Neural crest cell (in vitro differentiated cells): Measurements from ENCODE around the gene WNK3. TPM values are rescaled to one million over a fixed set of nuclear protein-coding genes. Genes with fewer than 3 reads are reported as not detected.

Experiments used
- DNase-seq: peaks from one replicate; pipeline ENCODE4 v3.0.0; 2021; ENCODE audit warnings: low read depth, mixed read lengths, low spot score
- H3K27ac Mint-ChIP-seq: one replicate; pipeline ENCODE4 v1.8.0; 2021; ENCODE audit warnings: mild to moderate bottlenecking, mixed read lengths; ENCODE audit not compliant: unreplicated experiment
- H3K27me3 Mint-ChIP-seq: 2 replicates; pipeline ENCODE4 v1.8.0; 2021; ENCODE audit warnings: low read depth, mild to moderate bottlenecking, mixed read lengths
- H3K36me3 Mint-ChIP-seq: 2 replicates; pipeline ENCODE4 v1.8.0; 2021; ENCODE audit warnings: low read depth, mild to moderate bottlenecking, mixed read lengths
- H3K4me1 Mint-ChIP-seq: 2 replicates; pipeline ENCODE4 v1.8.0; 2021; ENCODE audit warnings: mixed read lengths
- H3K4me3 Mint-ChIP-seq: one replicate; pipeline ENCODE4 v1.8.0; 2021; ENCODE audit warnings: mild to moderate bottlenecking, mixed read lengths
- H3K9me3 Mint-ChIP-seq: 2 replicates; pipeline ENCODE4 v1.8.0; 2021; ENCODE audit warnings: mixed read lengths
- total RNA-seq: library from RNA; stranded (reverse); gene quantifications from 2 replicates; pipeline ENCODE4 v1.2.1, GENCODE V29; 2021
- TF ChIP-seq, protein P1 (sequence below): fragments of 200-600 bp; sonication (generic); conservative IDR thresholded peaks from 2 replicates; pipeline ENCODE4 v1.5.0; 2021; ENCODE audit warnings: antibody characterized with exemption, mild to moderate bottlenecking

Gene WNK3
- total RNA-seq, 1 donor from 2014 or later = 29.3 TPM

GRCh38 chrX:54182194-54182863, 175.5 kb downstream of the WNK3 start:
- H3K27ac Mint-ChIP-seq = peak overlapping the region; percentile 47
- peaks cover 46% of the 10 kb centered on the region for H3K4me1 Mint-ChIP-seq
- DNase-seq = peak; percentile 15
- H3K9me3 Mint-ChIP-seq = peaks cover 4% of the 10 kb centered on the region
- H3K4me3 Mint-ChIP-seq = peak overlapping the region; percentile 87
- H3K27me3 Mint-ChIP-seq = no peaks in the 10 kb centered on the region
- TF ChIP-seq, protein P1, sequence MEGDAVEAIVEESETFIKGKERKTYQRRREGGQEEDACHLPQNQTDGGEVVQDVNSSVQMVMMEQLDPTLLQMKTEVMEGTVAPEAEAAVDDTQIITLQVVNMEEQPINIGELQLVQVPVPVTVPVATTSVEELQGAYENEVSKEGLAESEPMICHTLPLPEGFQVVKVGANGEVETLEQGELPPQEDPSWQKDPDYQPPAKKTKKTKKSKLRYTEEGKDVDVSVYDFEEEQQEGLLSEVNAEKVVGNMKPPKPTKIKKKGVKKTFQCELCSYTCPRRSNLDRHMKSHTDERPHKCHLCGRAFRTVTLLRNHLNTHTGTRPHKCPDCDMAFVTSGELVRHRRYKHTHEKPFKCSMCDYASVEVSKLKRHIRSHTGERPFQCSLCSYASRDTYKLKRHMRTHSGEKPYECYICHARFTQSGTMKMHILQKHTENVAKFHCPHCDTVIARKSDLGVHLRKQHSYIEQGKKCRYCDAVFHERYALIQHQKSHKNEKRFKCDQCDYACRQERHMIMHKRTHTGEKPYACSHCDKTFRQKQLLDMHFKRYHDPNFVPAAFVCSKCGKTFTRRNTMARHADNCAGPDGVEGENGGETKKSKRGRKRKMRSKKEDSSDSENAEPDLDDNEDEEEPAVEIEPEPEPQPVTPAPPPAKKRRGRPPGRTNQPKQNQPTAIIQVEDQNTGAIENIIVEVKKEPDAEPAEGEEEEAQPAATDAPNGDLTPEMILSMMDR = no peak
- peaks cover 8% of the 10 kb centered on the region for H3K36me3 Mint-ChIP-seq

DNA sequence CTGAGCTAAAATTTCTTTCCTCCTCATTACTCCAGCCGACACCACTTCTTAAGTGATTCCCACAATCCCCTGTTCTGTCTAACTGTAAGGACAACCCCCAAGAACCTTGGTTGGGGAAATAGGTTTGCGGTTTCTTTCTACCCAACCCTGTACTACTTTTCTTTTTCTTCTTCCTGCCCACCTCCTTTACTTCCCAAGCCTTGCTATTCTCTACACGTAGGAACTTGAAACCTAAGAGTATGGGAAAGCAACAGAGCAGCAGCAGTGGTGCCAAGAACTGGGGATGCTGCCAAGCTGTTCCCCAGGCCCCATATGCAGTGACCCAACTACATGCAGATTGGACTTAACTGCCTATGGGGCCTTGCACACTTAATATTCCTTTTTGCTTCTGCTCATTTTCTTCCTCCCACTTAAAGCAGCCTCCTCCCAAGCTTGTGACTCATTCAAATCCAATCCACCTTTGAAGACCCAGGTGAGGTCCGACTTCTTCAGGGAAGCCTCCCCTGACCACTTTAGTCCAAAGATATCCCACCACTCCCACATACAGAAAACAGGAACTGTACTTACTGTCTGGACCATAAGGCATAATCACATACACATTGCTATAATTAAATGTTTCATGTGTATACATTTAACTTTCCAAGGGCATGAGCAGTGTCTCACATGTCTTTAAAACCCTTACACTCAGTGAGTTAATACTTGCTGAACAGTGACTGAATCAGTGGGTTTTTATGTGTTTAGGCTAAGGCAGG, 176.5 kb downstream of the WNK3 start:
- Mint-ChIP-seq H3K27me3 (no peaks in the 10 kb centered on the region), H3K27ac (no peak overlapping the region), H3K36me3 (peaks cover 12% of the 10 kb centered on the region), H3K4me1 (peaks cover 52% of the 10 kb centered on the region), H3K4me3 (peak overlapping the region; percentile 87), H3K9me3 (peaks cover 4% of the 10 kb centered on the region)
- TF ChIP-seq, protein P1 = no peak
- DNase-seq = no peak

GRCh38 chrX:54180403-54180802, 177.4 kb downstream of the WNK3 start:
- no peak for DNase-seq
- TF ChIP-seq, protein P1 = no peak
- Mint-ChIP-seq H3K36me3 (peaks cover 12% of the 10 kb centered on the region), H3K4me1 (peaks cover 52% of the 10 kb centered on the region), H3K4me3 (peak overlapping the region; percentile 87), H3K27ac (no peak overlapping the region), H3K27me3 (no peaks in the 10 kb centered on the region), H3K9me3 (peaks cover 4% of the 10 kb centered on the region)

- peaks cover 4% of the 10 kb centered on the region for H3K9me3 Mint-ChIP-seq
- no peak overlapping the region for H3K27ac Mint-ChIP-seq
- H3K4me3 Mint-ChIP-seq = peak overlapping the region; percentile 12
- DNase-seq = no peak
- peaks cover 48% of the 10 kb centered on the region for H3K4me1 Mint-ChIP-seq
- H3K27me3 Mint-ChIP-seq = no peaks in the 10 kb centered on the region
- peaks cover 16% of the 10 kb centered on the region for H3K36me3 Mint-ChIP-seq
- TF ChIP-seq, protein P1 = no peak
Measured at GRCh38 chrX:54178100-54178940, 179.5 kb downstream of the WNK3 start.

- Mint-ChIP-seq H3K27me3 (no peaks in the 10 kb centered on the region), H3K4me1 (peaks cover 48% of the 10 kb centered on the region), H3K9me3 (peaks cover 4% of the 10 kb centered on the region), H3K4me3 (no peak overlapping the region), H3K27ac (peak overlapping the region; percentile 10), H3K36me3 (peaks cover 16% of the 10 kb centered on the region)
- TF ChIP-seq, protein P1 = no peak
- no peak for DNase-seq
Measured at GRCh38 chrX:54177306-54177705, 180.5 kb downstream of the WNK3 start.
